Psoas muscle (tissue), 8 donors: ENCODE measurements around the gene ABCC9. TPM values are rescaled to one million over a fixed set of nuclear protein-coding genes. Genes with fewer than 3 reads are reported as not detected.

Experiments
- ATAC-seq, 4 donors: fragments of 200-7000 bp; cut with Tn5 transposase; one replicate each; pipeline ENCODE4 v1.9.1; 2020; ENCODE audit warnings: moderate library complexity in 3 of 4, mild to moderate bottlenecking in 2 of 4
- DNase-seq, 2 donors: peaks; one replicate each; pipeline ENCODE4 v3.0.0-alpha.2; 2020
- H3K27ac ChIP-seq: fragments of 200-600 bp; one replicate; pipeline ENCODE4 v1.8.0; 2022
- H3K27me3 ChIP-seq, 3 donors: fragments of 200-600 bp in 1 of 3; one replicate each; pipeline versions ENCODE4 v1.6.1 to v1.8.0; 2013 to 2022; ENCODE audit warnings: low read length in 2 of 3, mild to moderate bottlenecking in 2 of 3, moderate library complexity in 1 of 3; ENCODE audit not compliant: insufficient read depth in 3 of 3
- H3K36me3 ChIP-seq, 2 donors: fragments of 200-600 bp in 1 of 2; one replicate each; pipeline versions ENCODE4 v1.6.1 to v1.8.0; 2013 to 2022; ENCODE audit warnings: low read depth in 1 of 2, mild to moderate bottlenecking in 1 of 2, moderate library complexity in 1 of 2; ENCODE audit not compliant: insufficient read depth in 1 of 2
- H3K4me1 ChIP-seq: fragments of 200-600 bp; one replicate; pipeline ENCODE4 v1.8.0; 2022
- H3K4me3 ChIP-seq: fragments of 200-600 bp; one replicate; pipeline ENCODE4 v1.8.0; 2022; ENCODE audit warnings: mild to moderate bottlenecking
- H3K9me3 ChIP-seq: fragments of 200-600 bp; one replicate; pipeline ENCODE4 v1.8.0; 2022
- CTCF ChIP-seq: fragments of 200-600 bp; IDR thresholded peaks from one replicate; pipeline ENCODE4 v1.8.0; 2022; ENCODE audit warnings: antibody characterized with exemption
- WGBS, 3 donors: extraction: QIAGEN DNeasy Blood & Tissue Kit; methylation state at CpG; one replicate each; pipeline versions ENCODE4 v1.1.6 to v1.1.7; 2013; 5-methylcytosine and 5-hydroxymethylcytosine counted together
- intact Hi-C, 2 donors: fragments of 100-400 bp; cut with DNase I; formaldehyde crosslinking; loops; one replicate each; pipeline versions ENCODE4 v1.11.0 to v1.14.2; 2022
- polyA plus RNA-seq, 3 donors: library from polyadenylated mRNA; stranded (reverse); fragments of 200-250 nt; gene quantifications; one replicate each; pipeline ENCODE4 v1.2.3, GENCODE V29; 2013
- total RNA-seq, 4 donors: library from RNA; stranded (reverse); fragmentation: NEBNext Ultra II Directional in 2 of 4; extraction: Animal tissue kit (Norgen Biotek cat#: 25700) in 2 of 4; gene quantifications; one replicate each; pipeline versions ENCODE4 v1.2.1 to v1.2.4, GENCODE V29; 2021 to 2023
- donor health status: healthy with polysubstance abuse.
- donor health status: DM: no; HTN: no; CAD: no; lungs with moderate emphysema.
- donor health status: Bipolar disorder and iron deficiency.
- donor health status: healthy.
- donor health status: DM: yes; HTN: yes; CAD: no.
- donor health status: DM: no; HTN: no; CAD: no.
- donor health status: DM: no; HTN: no; CAD: no.
- donor health status: DM: yes; HTN: yes; CAD: no.

The ABCC9 gene
- total and polyA plus RNA-seq, 7 donors: 4.5 to 94.9 (median 52.7) TPM

- DNase-seq (no peak), ATAC-seq (no peak)
- Histone ChIP-seq H3K9me3 (no peaks in the 10 kb centered on the region), H3K4me1 (no peaks in the 10 kb centered on the region), H3K27me3 (no peaks in the 10 kb centered on the region), H3K4me3 (no peak overlapping the region), H3K27ac (no peak overlapping the region), H3K36me3 (peaks cover 4 to 98% of the 10 kb centered on the region in 2 donors)
- intact Hi-C loops: loop anchor here in 1 of 2 donors (5.0 kb wide), 1 partner anchor 36 kb away; no protein-coding TSS in a partner anchor
- WGBS, 3 donors: 90 to 95% (median 91%) methylated on average over 2 of the region's 2 CpGs
- TF ChIP-seq CTCF: no peak
Observed at GRCh38 chr12:21843795-21844194, 97.4 kb downstream of the ABCC9 start.

GRCh38 chr12:21839776-21840175, 101.5 kb downstream of the ABCC9 start:
- no peaks in the 10 kb centered on the region for H3K9me3 ChIP-seq
- H3K4me1 ChIP-seq: no peaks in the 10 kb centered on the region
- DNase-seq (no peak), ATAC-seq (no peak)
- intact Hi-C loops: loop anchor here in 1 of 2 donors (5.0 to 10.0 kb wide), 2 partner anchors 32 to 95 kb away; no protein-coding TSS in a partner anchor
- H3K36me3 ChIP-seq: peaks cover 2 to 100% of the 10 kb centered on the region in 2 donors
- no peaks in the 10 kb centered on the region for H3K27me3 ChIP-seq
- H3K4me3 ChIP-seq: no peak overlapping the region
- WGBS, 3 donors: 72 to 82% (median 79%) methylated on average over 1 of the region's 1 CpG
- no peak for TF ChIP-seq CTCF
- H3K27ac ChIP-seq: no peak overlapping the region

GRCh38 chr12:21837847-21838246, 103.4 kb downstream of the ABCC9 start:
- WGBS, 3 donors: 87 to 93% (median 92%) methylated on average over 2 of the region's 2 CpGs
- Histone ChIP-seq H3K36me3 (peaks cover 0 to 96% of the 10 kb centered on the region in 2 donors), H3K27ac (no peak overlapping the region), H3K27me3 (no peaks in the 10 kb centered on the region), H3K4me3 (no peak overlapping the region), H3K4me1 (no peaks in the 10 kb centered on the region), H3K9me3 (no peaks in the 10 kb centered on the region)
- DNase-seq (no peak), ATAC-seq (no peak)
- intact Hi-C loops: loop anchor here in 1 of 2 donors (10.0 kb wide), 1 partner anchor 97 kb away; no protein-coding TSS in a partner anchor
- no peak for TF ChIP-seq CTCF

GRCh38 chr12:21831791-21832344, 109.4 kb downstream of the ABCC9 start:
- H3K4me1 ChIP-seq: peaks cover 6% of the 10 kb centered on the region
- H3K27me3 ChIP-seq: no peaks in the 10 kb centered on the region
- intact Hi-C loops: loop anchor here in 1 of 2 donors (10.0 kb wide), 1 partner anchor 103 kb away; no protein-coding TSS in a partner anchor
- no peak overlapping the region for H3K4me3 ChIP-seq
- peaks cover 0 to 72% of the 10 kb centered on the region in 2 donors for H3K36me3 ChIP-seq
- DNase-seq (peak in 1 of 2 donors; percentile 45), ATAC-seq (peak in 3 of 4 donors; percentile 31 to 42 (median 35))
- peak overlapping the region; percentile 34 for H3K27ac ChIP-seq
- WGBS, 3 donors: 37 to 64% (median 49%) methylated on average over 4 of the region's 4 CpGs
- no peak for TF ChIP-seq CTCF
- no peaks in the 10 kb centered on the region for H3K9me3 ChIP-seq

- DNase-seq (peak in 1 of 2 donors; percentile 16), ATAC-seq (peak; percentile 32 to 83 (median 74))
- H3K27ac ChIP-seq: peak overlapping the region; percentile 2
- peaks cover 6% of the 10 kb centered on the region for H3K4me1 ChIP-seq
- no peaks in the 10 kb centered on the region for H3K9me3 ChIP-seq
- peaks cover 0 to 57% of the 10 kb centered on the region in 2 donors for H3K36me3 ChIP-seq
- TF ChIP-seq CTCF: no peak
- no peaks in the 10 kb centered on the region for H3K27me3 ChIP-seq
- H3K4me3 ChIP-seq: no peak overlapping the region
- 30 to 54% (median 36%) methylated on average over 8 of the region's 8 CpGs for WGBS, 3 donors
- intact Hi-C loops: no loop called here
Observed at GRCh38 chr12:21828779-21829178, 112.4 kb downstream of the ABCC9 start.
